H9 (cell line): ENCODE results near the gene OSBP2. TPM values are rescaled to one million over a fixed set of nuclear protein-coding genes. Genes with fewer than 3 reads are reported as not detected.

Source experiments
- DNase-seq: peaks from one replicate; pipeline ENCODE4 v3.0.0-alpha.2; 2017
- H2AFZ ChIP-seq: one replicate; pipeline ENCODE4 v1.6.1; 2013; ENCODE audit warnings: mild to moderate bottlenecking, low read length, control low read depth, moderate library complexity
- H2AK5ac ChIP-seq: 2 replicates; pipeline ENCODE4 v1.6.1; 2013; ENCODE audit warnings: low read length, control low read depth, mixed read lengths; ENCODE audit not compliant: insufficient read length
- H2BK120ac ChIP-seq: one replicate; pipeline ENCODE4 v1.6.1; 2013; ENCODE audit warnings: low read depth, mild to moderate bottlenecking, low read length, control low read depth, inconsistent platforms; ENCODE audit not compliant: poor library complexity, severe bottlenecking
- H2BK12ac ChIP-seq: 2 replicates; pipeline ENCODE4 v1.6.1; 2013; ENCODE audit warnings: low read length, control low read depth, mixed read lengths, low read depth; ENCODE audit not compliant: insufficient read length
- H2BK15ac ChIP-seq: 2 replicates; pipeline ENCODE4 v1.6.1; 2013; ENCODE audit warnings: low read depth, low read length, control low read depth
- H2BK20ac ChIP-seq: one replicate; pipeline ENCODE4 v1.6.1; 2013; ENCODE audit warnings: low read depth, mild to moderate bottlenecking, low read length, control low read depth, inconsistent platforms; ENCODE audit not compliant: poor library complexity, severe bottlenecking
- H2BK5ac ChIP-seq: 2 replicates; pipeline ENCODE4 v1.6.1; 2013; ENCODE audit warnings: low read length, control low read depth, mixed read lengths; ENCODE audit not compliant: insufficient read length
- H3K14ac ChIP-seq: 2 replicates; pipeline ENCODE4 v1.6.1; 2013; ENCODE audit warnings: low read length, control low read depth; ENCODE audit not compliant: insufficient read depth
- H3K18ac ChIP-seq: 2 replicates; pipeline ENCODE4 v1.6.1; 2013; ENCODE audit warnings: low read depth, mild to moderate bottlenecking, mixed read lengths, low read length, control low read depth; ENCODE audit not compliant: insufficient read length
- H3K23ac ChIP-seq: 2 replicates; pipeline ENCODE4 v1.6.1; 2013; ENCODE audit warnings: low read length, control low read depth, mixed read lengths, low read depth; ENCODE audit not compliant: insufficient read length
- H3K23me2 ChIP-seq: 2 replicates; pipeline ENCODE4 v1.6.1; 2013; ENCODE audit warnings: low read depth, mild to moderate bottlenecking, mixed read lengths, low read length, control low read depth; ENCODE audit not compliant: insufficient read length, poor library complexity, severe bottlenecking
- H3K27ac ChIP-seq: 2 replicates; pipeline ENCODE4 v1.5.1; 2013; ENCODE audit warnings: low read length, control low read depth, mixed read lengths, low read depth; ENCODE audit not compliant: insufficient read length
- H3K27me3 ChIP-seq: 2 replicates; pipeline ENCODE4 v1.6.1; 2013; ENCODE audit warnings: low read length, control low read depth, inconsistent platforms; ENCODE audit not compliant: insufficient read depth
- H3K4ac ChIP-seq: 2 replicates; pipeline ENCODE4 v1.6.1; 2013; ENCODE audit warnings: low read depth, mild to moderate bottlenecking, control low read depth, inconsistent platforms, low read length, moderate library complexity
- H3K4me1 ChIP-seq: 2 replicates; pipeline ENCODE4 v1.6.1; 2013; ENCODE audit warnings: low read length, control low read depth, inconsistent platforms; ENCODE audit not compliant: insufficient read depth
- H3K4me2 ChIP-seq: 2 replicates; pipeline ENCODE4 v1.6.1; 2013; ENCODE audit warnings: low read length, control low read depth, mixed read lengths; ENCODE audit not compliant: insufficient read length, insufficient read depth
- H3K56ac ChIP-seq: 2 replicates; pipeline ENCODE4 v1.6.1; 2013; ENCODE audit warnings: low read depth, mild to moderate bottlenecking, mixed read lengths, low read length, control low read depth; ENCODE audit not compliant: insufficient read length
- H3K79me1 ChIP-seq: 2 replicates; pipeline ENCODE4 v1.6.1; 2013; ENCODE audit warnings: low read depth, mild to moderate bottlenecking, moderate library complexity, low read length, control low read depth, inconsistent platforms; ENCODE audit not compliant: insufficient read depth, poor library complexity, severe bottlenecking
- H3K79me2 ChIP-seq: 2 replicates; pipeline ENCODE4 v1.6.1; 2013; ENCODE audit warnings: low read length, control low read depth, inconsistent platforms; ENCODE audit not compliant: insufficient read depth
- H3K9ac ChIP-seq: 2 replicates; pipeline ENCODE4 v1.6.1; 2013; ENCODE audit warnings: low read length, control low read depth, mixed read lengths; ENCODE audit not compliant: insufficient read length; ENCODE audit errors: extremely low read depth
- H3K9me3 ChIP-seq: one replicate; pipeline ENCODE4 v1.6.1; 2013; ENCODE audit warnings: low read depth, low read length, inconsistent platforms; ENCODE audit not compliant: control insufficient read depth
- H3T11ph ChIP-seq: one replicate; pipeline ENCODE4 v1.6.1; 2013; ENCODE audit warnings: mild to moderate bottlenecking, low read length, control low read depth, inconsistent platforms
- H4K20me1 ChIP-seq: one replicate; pipeline ENCODE4 v1.6.1; 2013; ENCODE audit not compliant: control insufficient read depth, insufficient read length, insufficient read depth
- H4K5ac ChIP-seq: 2 replicates; pipeline ENCODE4 v1.6.1; 2013; ENCODE audit warnings: low read depth, mild to moderate bottlenecking, mixed read lengths, low read length, control low read depth; ENCODE audit not compliant: insufficient read length
- H4K8ac ChIP-seq: replicated peaks from 2 replicates; pipeline ENCODE4 v1.6.1; 2013; ENCODE audit warnings: low read length, control low read depth, mixed read lengths, low read depth; ENCODE audit not compliant: insufficient read length
- H4K91ac ChIP-seq: 2 replicates; pipeline ENCODE4 v1.6.1; 2013; ENCODE audit warnings: low read depth, mild to moderate bottlenecking, moderate library complexity, mixed read lengths, low read length, control low read depth; ENCODE audit not compliant: insufficient read length
- H3K27ac Mint-ChIP-seq, 3 experiments: 2 replicates in 2 of 3; 3 replicates in 1 of 3; pipeline ENCODE4 v1.8.0; 2020 to 2021; ENCODE audit warnings: mixed read lengths in 3 of 3, mild to moderate bottlenecking in 1 of 3, moderate library complexity in 1 of 3
- H3K27me3 Mint-ChIP-seq: 2 replicates; pipeline ENCODE4 v1.8.0; 2021; ENCODE audit warnings: low read depth, mild to moderate bottlenecking, moderate library complexity, mixed read lengths
- H3K36me3 Mint-ChIP-seq, 3 experiments: 2 replicates in 2 of 3; 3 replicates in 1 of 3; pipeline ENCODE4 v1.8.0; 2020 to 2021; ENCODE audit warnings: low read depth in 3 of 3, mixed read lengths in 3 of 3; ENCODE audit not compliant: insufficient read depth in 1 of 3
- H3K4me1 Mint-ChIP-seq, 2 experiments: 2 replicates each; pipeline ENCODE4 v1.8.0; 2020; ENCODE audit warnings: mixed read lengths in 2 of 2
- H3K4me3 Mint-ChIP-seq, 2 experiments: 2 replicates in 1 of 2; 3 replicates in 1 of 2; pipeline ENCODE4 v1.8.0; 2020 to 2021; ENCODE audit warnings: mild to moderate bottlenecking in 2 of 2, mixed read lengths in 2 of 2, moderate library complexity in 1 of 2
- H3K9me3 Mint-ChIP-seq, 2 experiments: 2 replicates in 1 of 2; 3 replicates in 1 of 2; pipeline ENCODE4 v1.8.0; 2020; ENCODE audit warnings: mild to moderate bottlenecking in 2 of 2, mixed read lengths in 2 of 2, moderate library complexity in 1 of 2
- CTCF ChIP-seq: fragments of 200-600 bp; sonication (generic); conservative IDR thresholded peaks from 3 replicates; pipeline ENCODE4 v1.8.0; 2021; ENCODE audit warnings: antibody characterized with exemption, mild to moderate bottlenecking
- WGBS: extraction: QIAGEN DNeasy Blood & Tissue Kit; methylation state at CpG from one replicate; pipeline ENCODE4 v1.1.7; 2013; ENCODE audit warnings: missing lambda C conversion rate, low lambda C conversion rate, mixed read lengths; ENCODE audit not compliant: insufficient read length; ENCODE audit errors: extremely low coverage; 5-methylcytosine and 5-hydroxymethylcytosine counted together
- total RNA-seq: library from RNA; stranded (reverse); gene quantifications from 2 replicates; pipeline ENCODE4 v1.2.1, GENCODE V29; 2021

Gene OSBP2
- total RNA-seq, 1 experiment from 2014 or later, result 3.4 TPM

GRCh38 chr22:30884211-30885000, 189.7 kb downstream of the OSBP2 start:
- WGBS, result no CpG with 5 or more reads among the region's 18 CpGs
- no peak overlapping the region for H3K4ac ChIP-seq
- H2BK12ac ChIP-seq, result no peak overlapping the region
- no peak overlapping the region for H3K4me3 Mint-ChIP-seq
- no peak overlapping the region for H3T11ph ChIP-seq
- H2BK15ac ChIP-seq, result no peak overlapping the region
- no peaks in the 10 kb centered on the region for H3K23me2 ChIP-seq
- no peak overlapping the region; the same call in 1 of the 2 replicates for H3K14ac ChIP-seq
- no peak overlapping the region for H3K27ac ChIP-seq
- no peak overlapping the region for H4K5ac ChIP-seq
- H2AFZ ChIP-seq, result no peak overlapping the region
- no peak overlapping the region for H3K23ac ChIP-seq
- no peak overlapping the region for H2BK20ac ChIP-seq
- H3K18ac ChIP-seq, result no peak overlapping the region
- no peak overlapping the region for H2BK120ac ChIP-seq
- H3K9me3 Mint-ChIP-seq, result no peaks in the 10 kb centered on the region
- H3K4me1 ChIP-seq, result no peaks in the 10 kb centered on the region
- no peak for DNase-seq
- H3K27me3 Mint-ChIP-seq, result no peaks in the 10 kb centered on the region
- H4K20me1 ChIP-seq, result no peaks in the 10 kb centered on the region
- no peaks in the 10 kb centered on the region; a peak in 1 of 7 replicates for H3K36me3 Mint-ChIP-seq
- no peak overlapping the region for H4K91ac ChIP-seq
- no peak overlapping the region for H2AK5ac ChIP-seq
- no peaks in the 10 kb centered on the region for H3K9me3 ChIP-seq
- H3K9ac ChIP-seq, result no peak overlapping the region
- H3K27me3 ChIP-seq, result no peaks in the 10 kb centered on the region
- H3K4me2 ChIP-seq, result no peak overlapping the region
- no peaks in the 10 kb centered on the region for H3K79me1 ChIP-seq
- no peak overlapping the region for H3K27ac Mint-ChIP-seq
- no peak overlapping the region for H4K8ac ChIP-seq
- no peak overlapping the region for H2BK5ac ChIP-seq
- peaks cover 15 to 23% of the 10 kb centered on the region in 2 experiments for H3K4me1 Mint-ChIP-seq
- no peak overlapping the region for H3K56ac ChIP-seq
- no peaks in the 10 kb centered on the region for H3K79me2 ChIP-seq
- TF ChIP-seq CTCF, result no peak
